ENCODE data around the gene CHEK2.
A peak's percentile ranks its signal among the peaks of the same experiment; 100 is the strongest.
"Not testable (repeated sequence)": the region's sequence is repeated elsewhere in the genome, so short reads cannot be mapped to it uniquely, and the experiment has no call there.

Gene CHEK2

DNA sequence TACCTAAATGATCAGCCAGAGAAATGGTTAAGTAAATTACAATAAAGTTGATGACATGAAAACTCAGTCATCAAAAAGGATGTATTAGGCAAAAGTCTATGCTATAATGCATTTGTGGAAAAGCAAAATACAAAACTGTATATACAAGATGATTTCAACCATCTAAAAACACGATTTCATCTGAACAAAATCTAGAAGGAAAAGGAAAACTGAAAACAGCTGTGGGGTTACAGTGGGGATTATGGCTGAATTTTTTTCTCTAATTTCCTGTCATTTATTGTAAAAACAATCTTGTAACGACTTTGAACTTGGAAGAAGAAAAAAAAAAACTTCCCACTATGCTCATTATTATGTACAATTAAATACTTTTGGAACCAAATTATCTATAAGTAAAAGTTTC is 30.3 kb downstream of the CHEK2 start:
- DNase-seq (ENCODE audit: insufficient read length): no peak
- no peak for TF ChIP-seq POLR2AphosphoS5 (IDR thresholded peaks at IDR 0.05; ENCODE audit: low read depth, low read length)
- no peak for TF ChIP-seq POLR2A (IDR thresholded peaks at IDR 0.05; ENCODE audit: low read depth, low read length)
- TF ChIP-seq TAF1 (IDR thresholded peaks at IDR 0.05; ENCODE audit: borderline replicate concordance, low read depth, low read length): no peak
- no peak for FAIRE-seq

DNA sequence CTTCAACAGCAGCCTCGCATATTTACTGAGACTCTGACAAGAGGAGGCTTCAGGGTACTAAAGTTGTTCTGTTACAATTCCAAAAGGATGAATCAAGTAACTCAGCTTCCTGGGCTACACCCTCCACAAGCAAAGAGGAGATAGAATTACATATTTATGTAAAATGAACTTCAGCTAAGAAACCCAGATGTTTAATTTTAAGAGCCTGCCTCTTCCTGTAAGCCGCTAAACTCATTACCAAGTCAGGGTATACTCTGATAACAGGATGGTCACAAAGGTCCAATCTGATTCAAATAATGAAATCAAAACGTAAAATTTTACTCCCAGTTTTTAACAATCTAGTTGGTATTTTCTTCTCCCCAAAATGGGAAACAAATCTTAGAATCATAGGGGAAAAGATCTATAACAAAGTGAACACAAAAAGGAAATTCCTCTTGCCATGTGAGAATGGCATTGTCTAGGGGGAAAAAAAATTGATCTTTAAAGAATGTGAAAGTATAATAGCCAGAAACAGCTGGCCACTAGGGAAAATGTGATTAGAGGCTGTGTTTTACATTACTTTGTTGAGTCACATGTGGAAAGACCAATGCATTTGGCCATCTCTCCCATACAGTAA is 30.9 kb downstream of the CHEK2 start:
- DNase-seq (ENCODE audit: insufficient read length) (no peak), FAIRE-seq (no peak)

DNA sequence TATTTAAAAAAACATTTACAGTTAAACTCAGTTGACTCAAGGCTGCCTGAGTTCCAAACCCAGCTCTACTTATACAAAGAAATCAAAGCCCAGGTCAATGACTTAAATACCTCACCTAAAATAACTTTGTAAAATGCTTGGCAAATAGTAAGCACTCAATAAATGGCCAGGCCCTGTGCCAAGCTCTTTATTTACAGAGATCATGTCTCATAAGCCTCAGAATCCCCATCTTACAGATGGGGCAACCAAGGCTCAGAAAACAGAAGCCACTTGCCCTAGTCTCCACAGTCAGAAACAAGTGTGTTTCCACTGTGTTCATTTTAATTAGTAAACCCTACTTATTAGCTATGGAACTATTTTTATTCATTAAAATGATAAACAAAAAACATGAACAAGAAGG is 31.5 kb downstream of the CHEK2 start:
- TF ChIP-seq TAF1 (IDR thresholded peaks at IDR 0.05; ENCODE audit: borderline replicate concordance, low read depth, low read length) (no peak), POLR2A (IDR thresholded peaks at IDR 0.05; ENCODE audit: low read depth, low read length) (no peak), POLR2AphosphoS5 (IDR thresholded peaks at IDR 0.05; ENCODE audit: low read depth, low read length) (no peak)
- FAIRE-seq: no peak
- no peak for DNase-seq (ENCODE audit: insufficient read length)

More for the DNA sequence above, 30.9 kb downstream of the CHEK2 start:
- TF ChIP-seq POLR2A (IDR thresholded peaks at IDR 0.05; ENCODE audit: low read depth, low read length) (no peak), POLR2AphosphoS5 (IDR thresholded peaks at IDR 0.05; ENCODE audit: low read depth, low read length) (no peak), TAF1 (IDR thresholded peaks at IDR 0.05; ENCODE audit: borderline replicate concordance, low read depth, low read length) (no peak)

DNA sequence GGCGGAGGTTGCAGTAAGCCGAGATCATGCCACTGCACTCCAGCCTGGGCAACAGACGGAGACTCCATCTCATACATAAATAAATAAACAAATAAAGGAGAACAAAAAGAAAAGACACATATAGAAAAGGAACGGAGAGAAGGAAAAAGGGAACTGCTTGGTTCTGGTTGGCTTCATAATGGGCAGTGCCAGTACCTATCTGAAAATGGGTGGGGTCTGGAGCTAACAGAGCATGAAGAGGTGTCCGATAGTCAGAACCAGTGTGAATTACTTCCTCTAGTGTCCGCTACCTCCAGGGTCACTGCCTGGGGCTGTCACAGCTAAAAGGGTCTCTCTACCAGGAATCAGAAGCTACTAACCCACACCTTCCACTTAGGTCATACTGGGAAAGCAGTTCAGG is 34.8 kb downstream of the CHEK2 start:
- no peak for FAIRE-seq
- TF ChIP-seq TAF1 (IDR thresholded peaks at IDR 0.05; ENCODE audit: borderline replicate concordance, low read depth, low read length) (no peak), POLR2AphosphoS5 (IDR thresholded peaks at IDR 0.05; ENCODE audit: low read depth, low read length) (no peak), POLR2A (IDR thresholded peaks at IDR 0.05; ENCODE audit: low read depth, low read length) (no peak)
- DNase-seq (ENCODE audit: insufficient read length): no peak

DNA sequence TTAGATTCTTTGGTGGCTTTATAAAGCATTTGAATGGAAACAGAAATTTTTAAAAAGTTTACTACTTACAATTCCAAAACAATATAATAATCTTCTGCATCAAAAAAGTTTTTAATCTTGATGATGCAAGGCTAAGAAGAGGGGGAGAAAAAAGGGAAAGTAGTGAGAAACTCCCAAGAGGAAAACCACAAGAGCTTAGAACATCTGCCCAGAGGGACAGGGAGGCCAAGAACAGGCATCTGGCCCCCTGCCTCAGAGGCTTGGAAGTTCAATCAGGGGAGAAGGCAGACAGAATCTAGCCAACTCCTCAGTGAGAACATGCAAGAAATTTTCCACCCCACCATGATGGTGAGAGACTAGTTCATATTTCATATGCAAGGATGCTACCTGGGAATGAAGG is 38.2 kb downstream of the CHEK2 start:
- FAIRE-seq (no peak), DNase-seq (ENCODE audit: insufficient read length) (no peak)
- no peak for TF ChIP-seq POLR2A (IDR thresholded peaks at IDR 0.05; ENCODE audit: low read depth, low read length)
- TF ChIP-seq POLR2AphosphoS5 (IDR thresholded peaks at IDR 0.05; ENCODE audit: low read depth, low read length): no peak
- no peak for TF ChIP-seq TAF1 (IDR thresholded peaks at IDR 0.05; ENCODE audit: borderline replicate concordance, low read depth, low read length)

DNA sequence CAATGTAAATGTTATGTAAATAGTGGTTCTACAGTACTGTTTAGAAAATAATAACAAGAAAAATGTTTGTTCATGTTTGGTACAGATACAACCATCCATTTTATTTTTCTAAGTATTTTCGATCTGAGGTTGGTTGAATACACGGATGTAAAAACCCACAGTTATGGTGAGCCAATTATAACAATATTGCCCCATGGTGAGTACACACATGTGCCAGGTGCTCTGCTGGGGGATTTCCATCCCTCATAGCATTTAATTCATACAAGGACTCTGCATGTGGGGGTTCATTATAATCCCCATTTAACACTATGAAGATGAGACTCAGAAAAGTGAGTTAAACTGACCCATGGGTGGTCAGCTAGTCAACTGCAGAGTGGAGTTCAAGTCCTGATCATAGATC is 38.7 kb downstream of the CHEK2 start:
- FAIRE-seq: no peak
- TF ChIP-seq TAF1 (IDR thresholded peaks at IDR 0.05; ENCODE audit: borderline replicate concordance, low read depth, low read length) (no peak), POLR2A (IDR thresholded peaks at IDR 0.05; ENCODE audit: low read depth, low read length) (no peak), POLR2AphosphoS5 (IDR thresholded peaks at IDR 0.05; ENCODE audit: low read depth, low read length) (no peak)
- no peak for DNase-seq (ENCODE audit: insufficient read length)

DNA sequence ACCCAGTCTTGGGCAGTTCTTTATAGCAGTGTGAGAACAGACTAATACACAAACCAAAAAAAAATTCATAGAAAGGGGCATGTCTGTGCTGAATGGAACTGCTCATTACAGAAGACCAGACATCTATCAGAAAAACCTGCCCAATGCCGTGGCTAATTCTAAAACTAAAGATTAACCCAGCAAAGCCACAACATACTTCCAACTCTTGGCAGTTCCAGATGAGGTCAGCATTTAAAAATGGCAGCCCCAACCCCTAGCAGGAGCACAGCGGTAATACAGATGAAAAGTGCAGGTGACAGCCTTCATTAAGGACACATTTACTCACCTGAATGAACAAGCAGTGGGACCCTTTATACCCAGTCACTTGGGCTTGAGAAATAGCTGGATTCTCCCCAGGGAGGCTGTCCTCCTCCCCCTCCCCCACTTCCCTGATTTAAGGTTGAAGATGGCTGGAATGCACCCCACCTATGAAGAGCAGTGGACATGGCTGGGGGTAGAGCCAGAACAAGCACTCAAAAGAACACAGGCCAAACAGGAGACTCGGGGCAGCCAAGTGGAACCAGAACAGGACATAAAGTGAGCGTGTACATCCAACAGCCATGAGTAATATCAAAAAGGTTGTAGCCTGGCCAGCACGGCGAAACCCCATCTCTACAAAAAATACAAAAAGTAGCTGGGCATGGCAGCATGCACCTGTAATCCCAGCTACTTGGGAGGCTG is 48.4 kb downstream of the CHEK2 start:
- FAIRE-seq; DNase-seq (ENCODE audit: insufficient read length): not testable (repeated sequence)

DNA sequence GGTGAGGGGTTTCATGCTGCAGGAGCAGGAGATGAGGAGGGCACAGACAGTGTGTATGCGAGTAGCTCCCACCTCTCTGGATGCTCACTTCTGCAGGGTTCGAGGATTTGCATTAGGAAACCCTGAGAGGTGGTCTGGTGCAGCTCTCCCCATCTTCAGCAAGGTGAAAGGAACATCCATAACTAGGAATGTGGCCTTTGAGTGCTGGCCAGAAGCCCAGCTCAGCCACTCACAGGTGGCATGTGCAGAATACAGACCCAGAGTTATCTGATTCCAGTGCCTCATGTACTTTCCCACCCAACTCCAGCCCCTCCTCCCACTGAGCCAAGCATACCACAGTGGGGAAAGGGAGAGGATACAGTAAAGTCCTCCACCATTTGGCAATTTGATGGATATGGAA is 51.8 kb downstream of the CHEK2 start:
- not testable (repeated sequence) for DNase-seq (ENCODE audit: insufficient read length); FAIRE-seq

DNA sequence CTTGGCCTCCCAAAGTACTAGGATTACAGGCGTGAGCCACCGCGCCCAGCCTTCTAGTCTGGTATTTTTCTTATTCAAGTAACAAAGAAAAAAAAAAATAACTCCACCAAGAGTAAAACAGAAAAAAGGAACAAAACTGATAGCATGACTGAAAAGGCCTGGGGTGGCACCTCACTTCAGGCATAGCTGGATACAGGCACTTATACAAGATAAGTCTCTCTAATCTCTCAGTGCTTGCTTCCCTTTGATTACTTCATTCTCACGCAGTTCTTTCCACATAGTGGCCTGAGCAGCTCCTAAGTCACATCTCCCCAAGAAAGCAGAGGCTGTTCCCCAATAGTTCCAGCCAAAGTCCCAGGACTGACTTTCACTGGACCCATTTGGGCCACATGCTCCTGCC is 58.7 kb downstream of the CHEK2 start:
- not testable (repeated sequence) for FAIRE-seq; DNase-seq (ENCODE audit: insufficient read length)

DNA sequence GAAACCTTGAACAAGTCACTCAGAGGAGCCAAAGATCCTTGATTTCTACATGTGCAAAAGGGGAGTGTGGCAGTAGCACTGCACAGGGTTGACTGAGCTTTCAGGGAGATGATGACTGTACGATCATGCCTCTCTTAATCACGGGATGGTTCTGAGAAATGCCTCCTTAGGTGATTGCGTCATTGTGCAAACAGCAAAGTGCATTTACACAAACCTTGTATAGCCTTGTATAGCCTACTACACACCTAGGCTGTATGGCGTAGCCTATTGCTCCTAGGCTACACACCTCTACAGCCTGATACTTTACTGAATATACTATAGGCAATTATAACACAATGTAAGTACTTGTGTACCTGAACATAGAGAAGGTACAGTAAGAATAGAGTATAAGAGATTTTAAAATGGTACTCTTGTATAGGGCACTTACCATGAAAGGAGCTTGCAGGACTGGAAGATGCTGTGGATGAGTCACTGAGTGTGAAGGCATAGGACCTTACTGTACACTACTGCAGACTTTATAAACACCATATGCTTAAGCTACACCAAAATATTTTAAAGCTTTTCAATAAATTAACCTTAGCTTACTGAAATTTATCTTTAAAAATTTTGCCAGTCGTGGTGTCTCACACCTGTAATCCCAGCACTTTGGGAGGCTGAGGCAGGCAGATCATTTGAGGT is 60.7 kb downstream of the CHEK2 start:
- DNase-seq (ENCODE audit: insufficient read length); FAIRE-seq: not testable (repeated sequence)

DNA sequence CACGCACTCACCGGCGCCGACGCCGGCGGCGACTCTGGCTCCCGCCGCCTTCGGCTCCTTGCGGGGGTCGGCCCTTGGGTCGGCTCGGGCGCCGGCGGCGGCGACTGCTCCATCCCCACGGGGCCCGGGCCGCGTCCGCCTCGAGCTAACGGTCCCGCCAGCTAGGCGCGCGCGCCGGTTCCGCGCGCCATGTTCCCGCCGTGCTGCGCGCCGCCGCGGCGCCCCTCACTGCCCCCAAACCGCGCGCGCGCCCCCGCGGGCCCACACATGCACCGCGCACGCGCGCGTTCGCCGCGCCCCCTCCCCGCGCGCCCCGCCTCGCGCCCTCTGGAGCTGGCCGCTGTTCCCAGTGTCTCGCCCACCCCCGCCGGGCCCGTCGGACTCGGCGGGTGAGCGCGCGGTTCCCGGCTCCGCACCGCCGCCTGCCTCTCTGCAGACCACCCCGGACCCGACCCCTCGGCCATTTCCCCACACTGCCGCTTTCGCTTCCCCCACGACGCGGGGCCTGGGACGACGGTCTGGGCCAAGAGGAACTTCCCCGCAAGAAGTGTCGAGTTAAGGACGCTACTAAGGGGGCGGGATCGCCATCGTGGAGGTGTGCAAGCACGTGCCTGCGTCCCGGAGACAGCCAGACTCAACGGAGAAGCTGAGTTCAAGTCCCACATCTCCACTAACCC is 61.9 kb downstream of the CHEK2 start, which contains the start of gene TTC28:
TTC28 (minus strand) TSS at position 230 of the 677 bp plus-strand sequence; CDS start at position 113, 117 bp downstream.
- DNase-seq (ENCODE audit: insufficient read length): peak; percentile 23
- TF ChIP-seq POLR2A (IDR thresholded peaks at IDR 0.05; ENCODE audit: low read depth, low read length): peak; percentile 47; the same call in 1 of the 2 replicates
- FAIRE-seq: not testable (repeated sequence)

DNA sequence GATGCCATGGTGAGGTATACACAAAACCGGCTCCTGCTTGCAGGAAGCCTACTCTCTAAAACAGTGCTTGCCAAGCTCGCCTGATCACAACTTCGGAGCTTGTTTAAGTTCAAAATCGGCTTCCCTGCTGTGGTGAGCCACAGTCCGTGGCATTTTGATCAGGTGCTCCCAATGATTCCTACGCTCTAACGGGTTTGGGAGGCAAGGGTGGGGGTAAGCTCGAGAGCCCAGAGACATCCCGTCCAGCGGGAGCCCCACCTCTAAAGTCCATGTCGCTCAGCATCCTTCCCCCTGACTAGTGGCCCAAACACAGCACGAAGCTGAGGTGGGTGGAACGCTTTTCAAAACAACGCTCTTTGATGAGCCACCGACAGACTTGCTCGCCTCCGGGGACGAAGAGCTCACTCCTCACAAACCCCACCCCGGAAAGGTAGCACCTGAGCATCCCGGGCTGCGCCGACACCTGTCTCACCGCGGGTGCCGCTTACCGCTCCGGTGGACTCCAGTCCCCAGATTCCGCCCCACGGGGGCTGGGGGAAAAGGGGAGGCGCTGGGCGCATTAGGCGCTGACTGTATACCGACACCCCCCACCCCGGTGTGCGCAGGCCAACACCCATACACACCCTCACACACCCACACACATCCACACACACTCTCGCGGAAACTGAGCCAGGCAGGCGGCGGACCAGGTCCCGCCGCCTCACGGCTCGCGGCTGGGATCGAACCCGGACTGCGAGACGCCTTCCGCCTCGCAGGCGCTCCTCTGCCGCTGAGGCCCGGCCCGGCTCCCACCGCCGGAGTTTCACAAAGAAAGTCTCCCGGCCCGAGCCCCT is 62.6 kb downstream of the CHEK2 start:
- FAIRE-seq: not testable (repeated sequence)
- DNase-seq (ENCODE audit: insufficient read length): peak; percentile 13

DNA sequence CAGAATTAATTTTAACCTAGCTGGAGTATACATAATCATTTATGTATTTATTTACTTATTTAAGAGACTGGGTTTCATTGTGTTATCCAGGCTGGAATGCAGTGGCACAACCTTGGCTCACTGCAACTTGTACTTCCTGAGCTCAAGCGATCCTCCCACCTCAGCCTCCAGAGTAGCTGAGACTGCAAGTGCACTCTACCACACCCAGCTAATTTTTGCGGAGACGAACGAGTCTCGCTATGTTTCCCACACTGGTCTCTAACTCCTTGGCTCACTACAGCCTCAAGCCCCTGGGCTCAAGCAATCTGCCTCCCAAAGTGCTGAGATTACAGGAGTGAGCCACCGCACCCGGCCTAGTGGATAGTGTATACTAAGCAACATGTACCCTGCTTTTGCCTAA is 63.5 kb downstream of the CHEK2 start:
- not testable (repeated sequence) for DNase-seq (ENCODE audit: insufficient read length); FAIRE-seq

Data from GM12892 (cell line).